Loucy (cell line): ENCODE measurements around the gene ELMO1.

Source experiments
- H2AFZ ChIP-seq: fragments of 200-600 bp; sonication (generic); 2 replicates; pipeline ENCODE4 v1.6.0; 2016; ENCODE audit warnings: antibody characterized with exemption, mild to moderate bottlenecking, low read length, moderate library complexity
- H3F3A ChIP-seq: fragments of 200-600 bp; 2 replicates; pipeline ENCODE4 v1.6.0; 2016; ENCODE audit warnings: antibody characterized with exemption, low read depth, mild to moderate bottlenecking
- H3K27me3 ChIP-seq: fragments of 200-600 bp; sonication (generic); 2 replicates; pipeline ENCODE4 v1.6.1; 2014; ENCODE audit warnings: low read length, mild to moderate bottlenecking; ENCODE audit not compliant: insufficient read depth, poor library complexity, severe bottlenecking
- H3K36me3 ChIP-seq: fragments of 200-600 bp; sonication (generic); 2 replicates; pipeline ENCODE4 v1.6.1; 2016; ENCODE audit warnings: low read length; ENCODE audit not compliant: insufficient read depth
- H3K4me1 ChIP-seq: fragments of 200-600 bp; sonication (generic); 2 replicates; pipeline ENCODE4 v1.5.1; 2014; ENCODE audit warnings: low read length, mild to moderate bottlenecking; ENCODE audit not compliant: insufficient read depth, poor library complexity, severe bottlenecking
- H3K4me2 ChIP-seq: fragments of 200-600 bp; sonication (generic); 2 replicates; pipeline ENCODE4 v1.6.0; 2014; ENCODE audit warnings: antibody characterized with exemption, low read length, low read depth, mild to moderate bottlenecking; ENCODE audit not compliant: poor library complexity, severe bottlenecking
- H3K4me3 ChIP-seq: fragments of 200-600 bp; sonication (generic); 2 replicates; pipeline ENCODE4 v1.5.1; 2014; ENCODE audit warnings: low read length, mild to moderate bottlenecking, mixed read lengths; ENCODE audit not compliant: poor library complexity, severe bottlenecking
- H3K79me2 ChIP-seq: fragments of 200-600 bp; sonication (generic); 2 replicates; pipeline ENCODE4 v1.6.1; 2014; ENCODE audit warnings: low read length; ENCODE audit not compliant: insufficient read depth
- H3K9ac ChIP-seq: fragments of 200-600 bp; sonication (generic); 2 replicates; pipeline ENCODE4 v1.6.0; 2014; ENCODE audit warnings: mild to moderate bottlenecking, low read depth, low read length, moderate library complexity; ENCODE audit not compliant: poor library complexity, severe bottlenecking
- H3K9me2 ChIP-seq: fragments of 200-600 bp; sonication (generic); replicated peaks from 2 replicates; pipeline ENCODE4 v1.6.1; 2016; ENCODE audit warnings: low read depth, low read length, mixed read lengths
- H3K9me3 ChIP-seq: fragments of 200-600 bp; sonication (generic); 2 replicates; pipeline ENCODE4 v1.6.1; 2014; ENCODE audit warnings: mild to moderate bottlenecking, antibody characterized with exemption, low read length, low read depth; ENCODE audit not compliant: insufficient read depth
- H4K20me1 ChIP-seq: fragments of 200-600 bp; sonication (generic); 2 replicates; pipeline ENCODE4 v1.6.0; 2014; ENCODE audit warnings: antibody characterized with exemption, low read length, mild to moderate bottlenecking; ENCODE audit not compliant: insufficient read depth, poor library complexity, severe bottlenecking
- EZH2phosphoT487 ChIP-seq: fragments of 200-600 bp; IDR thresholded peaks from 2 replicates; pipeline ENCODE4 v1.6.1; 2018; ENCODE audit warnings: antibody characterized with exemption, mild to moderate bottlenecking, moderate library complexity, borderline replicate concordance
- TF ChIP-seq, protein P1 (sequence below): fragments of 200-600 bp; sonication (generic); conservative IDR thresholded peaks from 2 replicates; pipeline ENCODE4 v1.5.1; 2014; ENCODE audit warnings: mild to moderate bottlenecking, antibody characterized with exemption, low read length

Gene ELMO1

DNA sequence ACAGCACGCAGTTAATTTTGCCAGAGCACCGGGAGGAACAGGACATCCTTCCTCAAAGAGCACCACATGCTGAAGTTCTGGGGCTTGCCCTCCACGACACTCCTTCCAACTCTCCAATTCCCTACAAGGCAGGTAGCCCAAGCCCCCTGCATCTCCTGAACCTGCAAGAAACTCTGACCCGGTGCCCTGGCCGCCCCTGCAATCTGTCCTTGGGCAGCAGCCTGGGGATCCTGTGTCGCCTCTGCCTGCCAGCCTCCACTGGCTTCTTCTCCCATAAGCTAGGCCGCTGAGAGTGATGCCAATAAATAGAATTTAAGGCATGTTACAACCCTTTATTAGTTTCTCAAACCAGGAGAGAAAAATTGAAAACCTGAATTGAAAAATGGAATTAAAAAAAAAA lies 182.8 kb downstream of the ELMO1 start:
- H3K4me2 ChIP-seq: peak overlapping the region; percentile 55
- H3K9me3 ChIP-seq: no peaks in the 10 kb centered on the region
- H3K36me3 ChIP-seq: peaks cover 30% of the 10 kb centered on the region
- TF ChIP-seq EZH2phosphoT487: no peak
- TF ChIP-seq, protein P1, sequence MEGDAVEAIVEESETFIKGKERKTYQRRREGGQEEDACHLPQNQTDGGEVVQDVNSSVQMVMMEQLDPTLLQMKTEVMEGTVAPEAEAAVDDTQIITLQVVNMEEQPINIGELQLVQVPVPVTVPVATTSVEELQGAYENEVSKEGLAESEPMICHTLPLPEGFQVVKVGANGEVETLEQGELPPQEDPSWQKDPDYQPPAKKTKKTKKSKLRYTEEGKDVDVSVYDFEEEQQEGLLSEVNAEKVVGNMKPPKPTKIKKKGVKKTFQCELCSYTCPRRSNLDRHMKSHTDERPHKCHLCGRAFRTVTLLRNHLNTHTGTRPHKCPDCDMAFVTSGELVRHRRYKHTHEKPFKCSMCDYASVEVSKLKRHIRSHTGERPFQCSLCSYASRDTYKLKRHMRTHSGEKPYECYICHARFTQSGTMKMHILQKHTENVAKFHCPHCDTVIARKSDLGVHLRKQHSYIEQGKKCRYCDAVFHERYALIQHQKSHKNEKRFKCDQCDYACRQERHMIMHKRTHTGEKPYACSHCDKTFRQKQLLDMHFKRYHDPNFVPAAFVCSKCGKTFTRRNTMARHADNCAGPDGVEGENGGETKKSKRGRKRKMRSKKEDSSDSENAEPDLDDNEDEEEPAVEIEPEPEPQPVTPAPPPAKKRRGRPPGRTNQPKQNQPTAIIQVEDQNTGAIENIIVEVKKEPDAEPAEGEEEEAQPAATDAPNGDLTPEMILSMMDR: no peak
- H2AFZ ChIP-seq: no peak overlapping the region
- peaks cover 47% of the 10 kb centered on the region for H3K79me2 ChIP-seq
- no peaks in the 10 kb centered on the region for H3F3A ChIP-seq
- H3K4me1 ChIP-seq: peaks cover 18% of the 10 kb centered on the region
- H4K20me1 ChIP-seq: peaks cover 15% of the 10 kb centered on the region
- H3K9ac ChIP-seq: no peak overlapping the region
- no peaks in the 10 kb centered on the region for H3K9me2 ChIP-seq
- H3K27me3 ChIP-seq: no peaks in the 10 kb centered on the region
- H3K4me3 ChIP-seq: no peak overlapping the region

DNA sequence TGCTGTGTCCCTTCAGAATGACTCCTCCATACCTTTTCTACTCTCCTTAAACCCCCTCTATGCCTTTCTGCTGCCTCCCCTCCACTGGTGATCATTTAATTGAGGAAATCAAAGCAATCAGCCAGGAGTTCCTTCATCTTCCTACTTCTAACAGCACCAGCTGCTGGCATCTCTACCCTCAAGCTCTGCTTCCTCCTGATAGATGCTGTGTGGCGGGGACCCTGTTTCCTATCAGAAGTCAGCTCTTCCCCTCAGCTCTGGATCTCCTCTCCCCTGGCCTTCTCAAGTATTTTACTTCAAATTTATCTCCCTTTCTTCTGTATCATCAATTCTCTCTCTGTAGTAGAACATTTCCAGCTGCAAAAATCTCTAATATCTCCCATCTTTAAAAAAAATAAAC lies 183.7 kb downstream of the ELMO1 start:
- H3K9ac ChIP-seq: no peak overlapping the region
- H3K9me3 ChIP-seq: no peaks in the 10 kb centered on the region
- no peaks in the 10 kb centered on the region for H3F3A ChIP-seq
- peaks cover 51% of the 10 kb centered on the region for H3K79me2 ChIP-seq
- no peaks in the 10 kb centered on the region for H3K27me3 ChIP-seq
- no peaks in the 10 kb centered on the region for H3K9me2 ChIP-seq
- peaks cover 23% of the 10 kb centered on the region; the same call in 1 of the 2 replicates for H3K36me3 ChIP-seq
- no peak overlapping the region for H3K4me3 ChIP-seq
- peaks cover 16% of the 10 kb centered on the region for H3K4me1 ChIP-seq
- H3K4me2 ChIP-seq: peak overlapping the region; percentile 55
- TF ChIP-seq EZH2phosphoT487: no peak
- TF ChIP-seq, protein P1: no peak
- no peak overlapping the region for H2AFZ ChIP-seq
- H4K20me1 ChIP-seq: peaks cover 15% of the 10 kb centered on the region

DNA sequence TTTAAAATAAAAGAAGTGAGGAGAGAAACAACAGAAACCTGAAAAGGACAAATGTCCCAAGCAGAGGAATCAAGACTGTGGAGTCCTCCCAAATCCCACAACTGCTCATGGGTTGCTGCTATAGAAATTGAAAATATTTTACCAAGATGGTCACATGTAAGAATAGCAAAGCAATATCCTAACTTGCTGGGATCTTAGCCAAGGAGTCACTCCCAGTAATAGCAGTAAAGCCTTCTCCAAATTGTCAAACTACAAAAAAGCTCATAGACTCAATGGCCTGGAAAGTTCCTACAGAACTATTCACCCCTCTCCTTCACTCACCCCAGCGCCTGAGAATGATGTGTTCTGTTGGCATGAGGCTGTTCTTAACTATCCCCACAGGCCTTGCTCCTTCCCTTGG lies 186.5 kb downstream of the ELMO1 start:
- TF ChIP-seq EZH2phosphoT487: no peak
- TF ChIP-seq, protein P1: no peak

More for the DNA sequence above, 186.5 kb downstream of the ELMO1 start:
- no peaks in the 10 kb centered on the region for H3K9me2 ChIP-seq
- no peak overlapping the region for H3K4me3 ChIP-seq
- H3F3A ChIP-seq: no peaks in the 10 kb centered on the region
- no peaks in the 10 kb centered on the region for H3K27me3 ChIP-seq
- no peak overlapping the region for H2AFZ ChIP-seq
- H3K36me3 ChIP-seq: peaks cover 33% of the 10 kb centered on the region; the same call in 1 of the 2 replicates
- H4K20me1 ChIP-seq: peaks cover 15% of the 10 kb centered on the region
- peaks cover 48% of the 10 kb centered on the region for H3K79me2 ChIP-seq
- H3K9ac ChIP-seq: no peak overlapping the region
- H3K4me1 ChIP-seq: peaks cover 16% of the 10 kb centered on the region
- H3K4me2 ChIP-seq: no peak overlapping the region
- H3K9me3 ChIP-seq: no peaks in the 10 kb centered on the region
